ENCODE results near the gene SRD5A1.

The SRD5A1 gene

GRCh38 chr5:6585939-6586646, 47.1 kb upstream of the SRD5A1 start:
- H3K4me1 ChIP-seq (ENCODE audit: low read depth, poor library complexity, severe bottlenecking) = no peaks in the 10 kb centered on the region
- no peak overlapping the region for H3K9ac ChIP-seq
- H3K27ac ChIP-seq = no peak overlapping the region
- no peak for TF ChIP-seq CTCF (conservative IDR thresholded peaks at IDR 0.05; ENCODE audit: low read depth, low read length)
- H3K36me3 ChIP-seq (ENCODE audit: insufficient read depth) = no peaks in the 10 kb centered on the region
- H3K27me3 ChIP-seq (ENCODE audit: insufficient read depth, low read depth) = no peaks in the 10 kb centered on the region
- no peak overlapping the region for H3K4me3 ChIP-seq (IDR thresholded peaks at IDR 0.05; ENCODE audit: insufficient read depth, low read depth, low read length)
- no peaks in the 10 kb centered on the region for H3K79me2 ChIP-seq (ENCODE audit: insufficient read depth, low read depth)
- no peak overlapping the region for H2AFZ ChIP-seq (ENCODE audit: low read depth)
- no peaks in the 10 kb centered on the region for H4K20me1 ChIP-seq (ENCODE audit: insufficient read depth)
- H3K4me2 ChIP-seq = no peak overlapping the region

GRCh38 chr5:6586647-6587042, 46.6 kb upstream of the SRD5A1 start:
- no peak overlapping the region for H3K4me3 ChIP-seq (IDR thresholded peaks at IDR 0.05; ENCODE audit: insufficient read depth, low read depth, low read length)
- H3K79me2 ChIP-seq (ENCODE audit: insufficient read depth, low read depth) = no peaks in the 10 kb centered on the region
- H3K9ac ChIP-seq = no peak overlapping the region
- no peaks in the 10 kb centered on the region for H4K20me1 ChIP-seq (ENCODE audit: insufficient read depth)
- H3K4me1 ChIP-seq (ENCODE audit: low read depth, poor library complexity, severe bottlenecking) = no peaks in the 10 kb centered on the region
- no peak overlapping the region for H3K4me2 ChIP-seq
- H3K27me3 ChIP-seq (ENCODE audit: insufficient read depth, low read depth) = no peaks in the 10 kb centered on the region
- TF ChIP-seq CTCF (conservative IDR thresholded peaks at IDR 0.05; ENCODE audit: low read depth, low read length) = no peak
- no peaks in the 10 kb centered on the region for H3K36me3 ChIP-seq (ENCODE audit: insufficient read depth)
- H3K27ac ChIP-seq = no peak overlapping the region
- H2AFZ ChIP-seq (ENCODE audit: low read depth) = no peak overlapping the region

GRCh38 chr5:6587171-6587570, 46.1 kb upstream of the SRD5A1 start:
- Histone ChIP-seq H3K36me3 (ENCODE audit: insufficient read depth) (no peaks in the 10 kb centered on the region), H3K27me3 (ENCODE audit: insufficient read depth, low read depth) (no peaks in the 10 kb centered on the region), H3K4me3 (IDR thresholded peaks at IDR 0.05; ENCODE audit: insufficient read depth, low read depth, low read length) (no peak overlapping the region), H4K20me1 (ENCODE audit: insufficient read depth) (no peaks in the 10 kb centered on the region), H3K79me2 (ENCODE audit: insufficient read depth, low read depth) (no peaks in the 10 kb centered on the region), H3K4me1 (ENCODE audit: low read depth, poor library complexity, severe bottlenecking) (no peaks in the 10 kb centered on the region), H3K27ac (no peak overlapping the region), H2AFZ (ENCODE audit: low read depth) (no peak overlapping the region), H3K4me2 (no peak overlapping the region), H3K9ac (no peak overlapping the region)
- no peak for TF ChIP-seq CTCF (conservative IDR thresholded peaks at IDR 0.05; ENCODE audit: low read depth, low read length)

GRCh38 chr5:6590581-6590980, 42.7 kb upstream of the SRD5A1 start:
- TF ChIP-seq CTCF (conservative IDR thresholded peaks at IDR 0.05; ENCODE audit: low read depth, low read length) = no peak

More at GRCh38 chr5:6590581-6590980, 42.7 kb upstream of the SRD5A1 start:
- Histone ChIP-seq H3K4me3 (IDR thresholded peaks at IDR 0.05; ENCODE audit: insufficient read depth, low read depth, low read length) (no peak overlapping the region), H3K4me2 (no peak overlapping the region), H3K36me3 (ENCODE audit: insufficient read depth) (no peaks in the 10 kb centered on the region), H3K79me2 (ENCODE audit: insufficient read depth, low read depth) (no peaks in the 10 kb centered on the region), H2AFZ (ENCODE audit: low read depth) (no peak overlapping the region), H3K9ac (no peak overlapping the region), H4K20me1 (ENCODE audit: insufficient read depth) (no peaks in the 10 kb centered on the region), H3K27ac (no peak overlapping the region), H3K27me3 (ENCODE audit: insufficient read depth, low read depth) (no peaks in the 10 kb centered on the region), H3K4me1 (ENCODE audit: low read depth, poor library complexity, severe bottlenecking) (no peaks in the 10 kb centered on the region)
